HCT116 (cell line): ENCODE results near the gene IRF2. TPM values are rescaled to one million over a fixed set of nuclear protein-coding genes. Genes with fewer than 3 reads are reported as not detected.

Experiments used
- ATAC-seq: fragments of 200-7000 bp; cut with Tn5 transposase; 2 replicates; pipeline ENCODE4 v1.9.1; 2020; ENCODE audit warnings: mild to moderate bottlenecking, moderate library complexity
- BruUV-seq: library from RNA; stranded (reverse); fragments of 400-500 nt; replicated peaks from 2 replicates; lab custom pipeline; 2021; lab: Mats Ljungman, UMichigan
- CTCF ChIA-PET: fragments of 300-600 bp; sonication (Branson Sonifier 250); formaldehyde crosslinking; loops from one replicate; lab custom pipeline; 2021; ENCODE audit warnings: antibody characterized with exemption; lab: Charles Lee
- POLR2A ChIA-PET: fragments of 300-600, 350-600 bp; sonication (Branson Sonifier 250); formaldehyde crosslinking; loops from one replicate; lab custom pipeline; 2021; ENCODE audit warnings: antibody characterized with exemption; lab: Charles Lee
- RAD21 ChIA-PET, 2 experiments: fragments of 300-600 bp; sonication (Branson Sonifier 250); formaldehyde crosslinking; loops; one replicate each; lab custom pipeline; 2023; ENCODE audit warnings: low total read pairs in 2 of 2; ENCODE audit not compliant: uncharacterized antibody in 2 of 2, unreplicated experiment in 2 of 2, low non-redundant PET in 1 of 2; lab: Charles Lee
- DNase-seq: peaks from one replicate; pipeline ENCODE4 v3.0.0-alpha.2; 2010; ENCODE audit warnings: low read depth, low spot score
- H2AFZ ChIP-seq: fragments of 200-600 bp; shearing (Covaris generic), sonication (generic); 2 replicates; pipeline ENCODE4 v1.6.1; 2017; ENCODE audit warnings: low read depth, mixed run types, mixed read lengths, antibody characterized with exemption, low read length; ENCODE audit not compliant: poor library complexity, severe bottlenecking
- H3K27ac ChIP-seq: 2 replicates; pipeline ENCODE4 v1.5.1; 2012; ENCODE audit warnings: low read depth, low read length
- H3K27me3 ChIP-seq: fragments of 200-600 bp; sonication (generic); 2 replicates; pipeline ENCODE4 v1.6.1; 2016; ENCODE audit warnings: mixed run types, low read length, mixed read lengths; ENCODE audit not compliant: insufficient read depth
- H3K36me3 ChIP-seq, 2 experiments: fragments of 200-500 bp in 1 of 2; fragments of 200-600 bp in 1 of 2; sonication (Bioruptor generic) in 1 of 2; sonication (generic) in 1 of 2; 2 replicates each; pipeline versions ENCODE4 v1.5.1 to v1.6.1; 2014 to 2016; ENCODE audit warnings: low read length in 2 of 2, inconsistent platforms in 1 of 2, mixed read lengths in 1 of 2, mixed run types in 1 of 2; ENCODE audit not compliant: insufficient read depth in 2 of 2, control insufficient read depth in 1 of 2
- H3K4me1 ChIP-seq, 2 experiments: fragments of 200-600 bp in 1 of 2; sonication (generic) in 1 of 2; 2 replicates each; pipeline versions ENCODE4 v1.5.1 to v1.6.1; 2012 to 2017; ENCODE audit warnings: low read length in 2 of 2, inconsistent platforms in 1 of 2, mild to moderate bottlenecking in 1 of 2, mixed read lengths in 1 of 2, mixed run types in 1 of 2, moderate library complexity in 1 of 2; ENCODE audit not compliant: insufficient read depth in 2 of 2, control insufficient read depth in 1 of 2
- H3K4me2 ChIP-seq: fragments of 200-600 bp; sonication (generic); 2 replicates; pipeline ENCODE4 v1.6.1; 2017; ENCODE audit warnings: mixed run types, low read length, mixed read lengths
- H3K4me3 ChIP-seq, 2 experiments: fragments of 200-600 bp in 1 of 2; sonication (generic) in 1 of 2; replicated peaks in 1 of 2; 2 replicates each; pipeline ENCODE4 v1.5.1; 2011 to 2016; ENCODE audit warnings: low read length in 2 of 2, control low read depth in 1 of 2, low read depth in 1 of 2, mild to moderate bottlenecking in 1 of 2, mixed read lengths in 1 of 2, mixed run types in 1 of 2
- H3K79me2 ChIP-seq: fragments of 200-600 bp; sonication (generic); 2 replicates; pipeline ENCODE4 v1.6.1; 2017; ENCODE audit warnings: mild to moderate bottlenecking, mixed run types, low read length, moderate library complexity, mixed read lengths; ENCODE audit not compliant: insufficient read depth
- H3K9ac ChIP-seq: fragments of 200-600 bp; sonication (generic); 2 replicates; pipeline ENCODE4 v1.6.1; 2016; ENCODE audit warnings: low read length, mixed read lengths
- H3K9me2 ChIP-seq: fragments of 200-600 bp; sonication (generic), shearing (Covaris generic); 2 replicates; pipeline ENCODE4 v1.6.1; 2017; ENCODE audit warnings: mixed run types, mild to moderate bottlenecking, moderate library complexity; ENCODE audit not compliant: insufficient read depth
- H3K9me3 ChIP-seq, 2 experiments: fragments of 200-500 bp in 1 of 2; fragments of 200-600 bp in 1 of 2; sonication (Bioruptor generic) in 1 of 2; sonication (generic) in 1 of 2; 2 replicates each; pipeline ENCODE4 v1.6.1; 2014 to 2017; ENCODE audit warnings: low read length in 2 of 2, mixed read lengths in 2 of 2, inconsistent platforms in 1 of 2, low read depth in 1 of 2, mild to moderate bottlenecking in 1 of 2, mixed run types in 1 of 2, moderate library complexity in 1 of 2; ENCODE audit not compliant: control insufficient read depth in 1 of 2, insufficient read depth in 1 of 2
- H4K20me1 ChIP-seq: fragments of 200-600 bp; sonication (generic), shearing (Covaris generic); 2 replicates; pipeline ENCODE4 v1.6.1; 2017; ENCODE audit warnings: mixed run types, mild to moderate bottlenecking, moderate library complexity; ENCODE audit not compliant: insufficient read depth
- CEBPB ChIP-seq: IDR thresholded peaks from 2 replicates; pipeline ENCODE4 v1.6.1; 2012; ENCODE audit warnings: low read depth
- EZH2phosphoT487 ChIP-seq: fragments of 200-600 bp; IDR thresholded peaks from 2 replicates; pipeline ENCODE4 v1.6.1; 2018; ENCODE audit warnings: antibody characterized with exemption, borderline replicate concordance
- JUND ChIP-seq: IDR thresholded peaks from 2 replicates; pipeline ENCODE4 v1.6.1; 2012
- TCF7L2 ChIP-seq: IDR thresholded peaks from 2 replicates; pipeline ENCODE4 v1.7.0; 2011; ENCODE audit warnings: borderline replicate concordance, inconsistent platforms; ENCODE audit not compliant: insufficient read depth, insufficient read length; ENCODE audit errors: extremely low read depth
- intact Hi-C: fragments of 100-400 bp; cut with micrococcal nuclease; formaldehyde crosslinking; loops from 2 replicates; pipeline ENCODE4 v1.10.0; 2022
- total RNA-seq: library from RNA; stranded (reverse); gene quantifications from one replicate; pipeline ENCODE4 v1.2.1, GENCODE V29; 2021; ENCODE audit not compliant: unreplicated experiment
- TF ChIP-seq, protein P1 (sequence below): IDR thresholded peaks from 2 replicates; pipeline ENCODE4 v1.6.1; 2012; ENCODE audit warnings: low read depth

IRF2 gene
- total RNA-seq, 1 experiment from 2014 or later = 10.6 TPM

DNA sequence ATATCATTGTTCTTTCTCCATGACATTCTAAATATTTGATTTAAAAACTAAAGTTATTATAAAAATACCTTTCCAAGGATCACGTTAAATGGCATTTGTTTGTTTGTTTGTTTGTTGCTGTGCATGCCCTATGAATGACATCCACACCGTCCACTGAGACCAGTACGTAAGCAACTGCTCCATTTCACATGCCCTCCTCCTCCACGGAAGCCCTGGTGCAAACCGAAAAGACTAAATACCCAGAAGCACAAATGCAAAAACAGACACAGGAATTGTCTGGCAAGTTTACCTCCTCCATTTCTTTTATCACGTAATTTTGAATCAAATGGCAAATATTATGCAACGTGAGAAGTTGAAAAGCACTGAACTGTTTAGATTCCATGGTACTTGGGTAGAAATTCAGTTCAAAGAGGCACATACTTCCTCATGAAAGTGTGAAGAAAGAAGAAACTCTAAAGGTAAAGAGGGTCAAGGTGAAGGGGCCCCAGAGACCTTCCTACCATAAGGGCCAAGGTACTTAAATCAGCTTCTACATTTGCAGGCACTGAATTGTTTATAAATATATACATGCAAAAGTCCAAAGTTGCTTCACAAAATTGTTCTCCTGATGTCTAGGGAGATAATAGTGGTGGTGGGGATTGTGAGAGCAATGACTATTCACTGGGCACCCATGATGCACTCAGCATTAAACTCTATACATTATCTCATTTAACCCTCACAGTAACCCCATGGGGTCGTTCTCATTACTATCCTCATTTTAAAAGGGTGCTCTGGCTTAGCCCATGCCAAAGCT, 23.4 kb downstream of the IRF2 start:
- H2AFZ ChIP-seq = no peak overlapping the region
- ChIA-PET CTCF (no interaction called here), RAD21 (no interaction called here), POLR2A (no interaction called here)
- H3K9ac ChIP-seq = no peak overlapping the region
- no peaks in the 10 kb centered on the region for H3K36me3 ChIP-seq
- ATAC-seq (no peak), DNase-seq (no peak)
- TF ChIP-seq CEBPB (no peak), EZH2phosphoT487 (no peak), TCF7L2 (no peak), JUND (no peak)
- TF ChIP-seq, protein P1, sequence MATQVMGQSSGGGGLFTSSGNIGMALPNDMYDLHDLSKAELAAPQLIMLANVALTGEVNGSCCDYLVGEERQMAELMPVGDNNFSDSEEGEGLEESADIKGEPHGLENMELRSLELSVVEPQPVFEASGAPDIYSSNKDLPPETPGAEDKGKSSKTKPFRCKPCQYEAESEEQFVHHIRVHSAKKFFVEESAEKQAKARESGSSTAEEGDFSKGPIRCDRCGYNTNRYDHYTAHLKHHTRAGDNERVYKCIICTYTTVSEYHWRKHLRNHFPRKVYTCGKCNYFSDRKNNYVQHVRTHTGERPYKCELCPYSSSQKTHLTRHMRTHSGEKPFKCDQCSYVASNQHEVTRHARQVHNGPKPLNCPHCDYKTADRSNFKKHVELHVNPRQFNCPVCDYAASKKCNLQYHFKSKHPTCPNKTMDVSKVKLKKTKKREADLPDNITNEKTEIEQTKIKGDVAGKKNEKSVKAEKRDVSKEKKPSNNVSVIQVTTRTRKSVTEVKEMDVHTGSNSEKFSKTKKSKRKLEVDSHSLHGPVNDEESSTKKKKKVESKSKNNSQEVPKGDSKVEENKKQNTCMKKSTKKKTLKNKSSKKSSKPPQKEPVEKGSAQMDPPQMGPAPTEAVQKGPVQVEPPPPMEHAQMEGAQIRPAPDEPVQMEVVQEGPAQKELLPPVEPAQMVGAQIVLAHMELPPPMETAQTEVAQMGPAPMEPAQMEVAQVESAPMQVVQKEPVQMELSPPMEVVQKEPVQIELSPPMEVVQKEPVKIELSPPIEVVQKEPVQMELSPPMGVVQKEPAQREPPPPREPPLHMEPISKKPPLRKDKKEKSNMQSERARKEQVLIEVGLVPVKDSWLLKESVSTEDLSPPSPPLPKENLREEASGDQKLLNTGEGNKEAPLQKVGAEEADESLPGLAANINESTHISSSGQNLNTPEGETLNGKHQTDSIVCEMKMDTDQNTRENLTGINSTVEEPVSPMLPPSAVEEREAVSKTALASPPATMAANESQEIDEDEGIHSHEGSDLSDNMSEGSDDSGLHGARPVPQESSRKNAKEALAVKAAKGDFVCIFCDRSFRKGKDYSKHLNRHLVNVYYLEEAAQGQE = no peak
- no peak overlapping the region for H3K27ac ChIP-seq
- H3K27me3 ChIP-seq = no peaks in the 10 kb centered on the region
- no peak overlapping the region for H3K4me2 ChIP-seq
- H3K79me2 ChIP-seq = no peaks in the 10 kb centered on the region
- H3K9me3 ChIP-seq = no peaks in the 10 kb centered on the region
- H3K4me1 ChIP-seq = peaks cover 0 to 2% of the 10 kb centered on the region in 2 experiments; a peak in 1 of 4 replicates
- intact Hi-C loops = no loop called here
- no peaks in the 10 kb centered on the region for H3K9me2 ChIP-seq
- no peak overlapping the region for H3K4me3 ChIP-seq
- no TSS peak for BruUV-seq
- no peaks in the 10 kb centered on the region for H4K20me1 ChIP-seq
